A673 (cell line): Measurements from ENCODE around the gene RIPK3. TPM values are rescaled to one million over a fixed set of nuclear protein-coding genes. Genes with fewer than 3 reads are reported as not detected.

Experiments
- BruUV-seq: library from RNA; stranded (reverse); fragments of 400-500 nt; replicated peaks from 2 replicates; lab custom pipeline; 2021; lab: Mats Ljungman, UMichigan
- CTCF ChIA-PET: fragments of 300-600 bp; sonication (Branson Sonifier 250); formaldehyde crosslinking; loops from one replicate; lab custom pipeline; 2022; ENCODE audit warnings: antibody characterized with exemption; lab: Charles Lee
- POLR2A ChIA-PET: fragments of 300-600 bp; sonication (Branson Sonifier 250); formaldehyde crosslinking; loops from one replicate; lab custom pipeline; 2022; ENCODE audit warnings: antibody characterized with exemption; ENCODE audit not compliant: low non-redundant PET; lab: Charles Lee
- DNase-seq: peaks from one replicate; pipeline ENCODE4 v3.0.0-alpha.2; 2015; ENCODE audit warnings: low spot score
- H3K27ac ChIP-seq: fragments of 200-600 bp; sonication (generic); 2 replicates; pipeline ENCODE4 v1.5.1; 2016; ENCODE audit warnings: mixed run types, low read depth, mild to moderate bottlenecking, mixed read lengths, antibody characterized with exemption, low read length; ENCODE audit not compliant: poor library complexity, severe bottlenecking
- H3K27me3 ChIP-seq: fragments of 200-600 bp; sonication (generic); replicated peaks from 2 replicates; pipeline ENCODE4 v1.6.1; 2017; ENCODE audit warnings: mixed run types, low read depth, mild to moderate bottlenecking, mixed read lengths, antibody characterized with exemption, low read length; ENCODE audit not compliant: insufficient read depth, poor library complexity
- H3K36me3 ChIP-seq: fragments of 200-600 bp; sonication (generic); 2 replicates; pipeline ENCODE4 v1.6.1; 2016; ENCODE audit warnings: mixed run types, mild to moderate bottlenecking, mixed read lengths, antibody characterized with exemption, low read length; ENCODE audit not compliant: insufficient read depth, poor library complexity, severe bottlenecking
- H3K4me1 ChIP-seq: fragments of 200-600 bp; sonication (generic); 2 replicates; pipeline ENCODE4 v1.6.1; 2017; ENCODE audit warnings: mixed run types, mild to moderate bottlenecking, mixed read lengths, antibody characterized with exemption, low read length; ENCODE audit not compliant: insufficient read depth, poor library complexity, severe bottlenecking
- H3K4me3 ChIP-seq: fragments of 200-600 bp; sonication (generic); 2 replicates; pipeline ENCODE4 v1.5.1; 2016; ENCODE audit warnings: low read depth, mixed run types, mild to moderate bottlenecking, mixed read lengths, low read length; ENCODE audit not compliant: poor library complexity, severe bottlenecking
- H3K9me3 ChIP-seq: fragments of 200-600 bp; sonication (generic); 2 replicates; pipeline ENCODE4 v1.6.1; 2016; ENCODE audit warnings: mixed run types, low read depth, mild to moderate bottlenecking, mixed read lengths, antibody characterized with exemption, low read length; ENCODE audit not compliant: poor library complexity, severe bottlenecking
- EZH2 ChIP-seq: fragments of 200-600 bp; sonication (generic); IDR thresholded peaks from 2 replicates; pipeline ENCODE4 v1.6.1; 2017; ENCODE audit warnings: borderline replicate concordance, low read depth, mild to moderate bottlenecking, mixed read lengths, antibody characterized with exemption, low read length; ENCODE audit not compliant: poor library complexity, severe bottlenecking
- intact Hi-C: fragments of 100-400 bp; cut with micrococcal nuclease; formaldehyde crosslinking; loops from one replicate; pipeline ENCODE4 v1.10.0; 2022; ENCODE audit not compliant: unreplicated experiment
- total RNA-seq: library from RNA; stranded (reverse); gene quantifications from 2 replicates; pipeline ENCODE4 v1.2.3, GENCODE V29; 2021
- TF ChIP-seq, protein P1 (sequence below): fragments of 300-800, 200-600 bp; sonication (generic); conservative IDR thresholded peaks from 2 replicates; pipeline ENCODE4 v1.5.1; 2017; ENCODE audit warnings: low read depth, mild to moderate bottlenecking, antibody characterized with exemption, low read length, moderate library complexity, mixed read lengths

RIPK3 gene
- total RNA-seq, 1 experiment from 2014 or later = not detected

DNA sequence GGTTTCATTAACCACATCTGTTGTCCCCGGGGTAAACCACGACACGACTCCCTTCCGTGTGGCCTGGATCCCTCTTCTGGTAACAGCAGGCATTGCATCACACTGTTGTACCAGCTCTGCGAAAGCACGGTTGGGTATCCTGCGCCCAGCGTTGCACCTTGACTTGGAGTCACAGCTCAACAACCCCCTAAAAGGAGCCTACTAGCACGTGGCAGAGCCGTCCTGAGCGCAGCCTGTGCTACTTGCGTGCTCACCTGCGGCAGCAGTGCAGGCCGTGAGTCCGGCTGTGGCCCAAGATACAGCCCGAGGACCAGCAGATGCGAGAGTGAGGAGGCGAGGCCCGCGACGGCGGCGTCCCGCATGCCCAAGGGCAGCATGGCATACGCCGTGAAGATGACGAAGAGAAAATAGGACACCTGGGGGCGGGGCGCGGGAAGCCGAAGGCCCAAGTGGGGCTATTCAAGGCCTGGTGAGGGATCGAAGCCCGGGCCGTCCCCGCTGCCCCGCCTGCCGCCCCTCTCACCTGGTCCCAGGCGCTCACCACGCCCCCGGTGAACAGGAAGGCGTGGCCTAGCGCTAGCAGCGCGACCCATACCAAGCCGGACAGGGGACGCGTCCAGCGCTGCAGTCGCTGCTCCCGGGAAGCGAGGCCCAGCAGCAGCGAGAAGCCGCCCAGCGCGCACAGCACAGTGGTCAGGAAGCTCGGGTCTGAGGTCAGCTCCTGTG, 7.4 kb downstream of the RIPK3 start:
- BruUV-seq = no TSS peak
- H3K4me3 ChIP-seq = no peak overlapping the region
- H3K27ac ChIP-seq = no peak overlapping the region
- ChIA-PET CTCF (interaction anchor here (0.9 to 4.8 kb wide), 6 partner anchors 15 to 104 kb away, joined by 3 to 101 read pairs (median 5); partner anchors contain the start of genes CBLN3, CIDEB, KHNYN and NYNRIN), POLR2A (interaction anchor here (1.0 kb wide), 1 partner anchor 99 kb away, joined by 4 read pairs; no protein-coding TSS in a partner anchor)
- TF ChIP-seq EZH2 = no peak
- TF ChIP-seq, protein P1, sequence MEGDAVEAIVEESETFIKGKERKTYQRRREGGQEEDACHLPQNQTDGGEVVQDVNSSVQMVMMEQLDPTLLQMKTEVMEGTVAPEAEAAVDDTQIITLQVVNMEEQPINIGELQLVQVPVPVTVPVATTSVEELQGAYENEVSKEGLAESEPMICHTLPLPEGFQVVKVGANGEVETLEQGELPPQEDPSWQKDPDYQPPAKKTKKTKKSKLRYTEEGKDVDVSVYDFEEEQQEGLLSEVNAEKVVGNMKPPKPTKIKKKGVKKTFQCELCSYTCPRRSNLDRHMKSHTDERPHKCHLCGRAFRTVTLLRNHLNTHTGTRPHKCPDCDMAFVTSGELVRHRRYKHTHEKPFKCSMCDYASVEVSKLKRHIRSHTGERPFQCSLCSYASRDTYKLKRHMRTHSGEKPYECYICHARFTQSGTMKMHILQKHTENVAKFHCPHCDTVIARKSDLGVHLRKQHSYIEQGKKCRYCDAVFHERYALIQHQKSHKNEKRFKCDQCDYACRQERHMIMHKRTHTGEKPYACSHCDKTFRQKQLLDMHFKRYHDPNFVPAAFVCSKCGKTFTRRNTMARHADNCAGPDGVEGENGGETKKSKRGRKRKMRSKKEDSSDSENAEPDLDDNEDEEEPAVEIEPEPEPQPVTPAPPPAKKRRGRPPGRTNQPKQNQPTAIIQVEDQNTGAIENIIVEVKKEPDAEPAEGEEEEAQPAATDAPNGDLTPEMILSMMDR = peak; percentile 79
- DNase-seq = peak; percentile 88
- H3K4me1 ChIP-seq = peaks cover 10% of the 10 kb centered on the region
- no peaks in the 10 kb centered on the region for H3K27me3 ChIP-seq
- no peaks in the 10 kb centered on the region for H3K9me3 ChIP-seq
- intact Hi-C loops = loop anchor here (2.0 kb wide), 1 partner anchor 98 kb away; no protein-coding TSS in a partner anchor
- H3K36me3 ChIP-seq = no peaks in the 10 kb centered on the region

DNA sequence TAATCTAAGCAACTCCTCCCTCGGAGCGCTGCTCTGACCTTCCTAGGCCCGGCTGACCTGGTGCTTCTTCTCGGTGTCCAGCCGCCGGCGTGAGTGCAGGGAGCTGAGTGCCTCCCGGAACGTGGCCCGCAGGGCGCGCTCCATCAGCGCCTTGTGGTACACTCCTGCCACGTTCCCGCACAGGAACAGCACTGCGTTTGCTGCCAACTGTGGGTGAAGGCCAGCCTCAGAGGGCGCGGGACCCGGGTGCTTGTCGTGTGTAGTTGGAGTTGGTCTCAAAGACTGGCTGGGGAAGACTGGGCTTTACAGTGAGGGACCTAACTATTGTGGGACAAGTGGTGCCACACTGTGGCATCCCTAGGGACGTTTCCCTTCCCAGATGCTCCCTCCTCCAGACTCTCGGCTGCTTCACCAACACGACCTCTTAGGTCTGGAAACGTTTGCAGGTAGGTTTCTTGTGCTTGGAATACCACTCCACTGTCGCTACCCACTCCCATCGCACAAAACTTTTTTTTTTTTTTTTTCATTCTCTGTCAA, 8.0 kb downstream of the RIPK3 start:
- POLR2A ChIA-PET = interaction anchor here (1.0 kb wide), 1 partner anchor 100 kb away, joined by 4 read pairs; no protein-coding TSS in a partner anchor

DNA sequence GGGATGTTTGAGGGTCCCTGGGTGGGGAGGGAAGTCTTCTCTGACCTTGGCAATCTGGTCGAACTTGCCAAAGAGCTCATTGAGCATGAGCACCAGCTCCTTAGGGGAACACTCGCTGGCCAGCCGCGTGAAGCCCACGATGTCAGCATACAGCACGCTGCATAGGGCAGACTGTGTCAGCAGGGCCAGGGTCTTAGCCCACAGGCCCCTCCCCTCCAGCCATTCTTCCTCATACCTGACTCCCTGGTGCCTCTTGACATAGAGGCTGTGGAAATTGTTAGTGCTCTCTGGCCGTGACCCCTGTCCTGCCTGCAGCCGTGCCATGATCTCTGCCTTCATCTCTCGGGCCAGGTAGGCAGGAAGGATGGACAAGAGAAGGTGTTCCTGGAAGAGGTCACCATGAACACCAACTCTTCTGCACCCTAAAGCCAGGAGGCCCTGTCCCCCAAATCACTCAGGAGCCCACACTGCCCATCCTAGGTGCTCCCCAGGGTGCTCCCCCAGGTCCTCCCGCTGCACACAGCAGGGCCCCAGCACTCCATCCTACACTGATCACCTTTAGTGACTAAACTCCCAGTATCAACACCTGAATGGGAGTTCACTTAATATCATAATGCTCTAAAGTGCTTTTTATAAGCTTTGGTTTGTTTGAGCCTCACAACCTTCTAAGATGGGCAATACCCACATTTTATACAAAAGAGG, 8.7 kb downstream of the RIPK3 start:
- Histone ChIP-seq H3K36me3 (no peaks in the 10 kb centered on the region), H3K4me3 (no peak overlapping the region), H3K27ac (no peak overlapping the region), H3K4me1 (peaks cover 10% of the 10 kb centered on the region), H3K27me3 (no peaks in the 10 kb centered on the region), H3K9me3 (no peaks in the 10 kb centered on the region)
- POLR2A ChIA-PET = interaction anchor here (1.0 kb wide), 1 partner anchor 101 kb away, joined by 4 read pairs; no protein-coding TSS in a partner anchor
- CTCF ChIA-PET = no interaction called here
- BruUV-seq = no TSS peak
- TF ChIP-seq, protein P1 = no peak
- TF ChIP-seq EZH2 = no peak
- DNase-seq = no peak
- intact Hi-C loops = no loop called here

More for the DNA sequence above, 8.0 kb downstream of the RIPK3 start:
- TF ChIP-seq, protein P1 = no peak
- TF ChIP-seq EZH2 = no peak
- H3K4me1 ChIP-seq = peaks cover 10% of the 10 kb centered on the region
- no peak overlapping the region for H3K4me3 ChIP-seq
- no peaks in the 10 kb centered on the region for H3K9me3 ChIP-seq
- no peak overlapping the region for H3K27ac ChIP-seq
- intact Hi-C loops = loop anchor here (2.0 kb wide), 1 partner anchor 99 kb away; no protein-coding TSS in a partner anchor
- no peaks in the 10 kb centered on the region for H3K27me3 ChIP-seq
- no TSS peak for BruUV-seq
- no peak for DNase-seq
- no peaks in the 10 kb centered on the region for H3K36me3 ChIP-seq
- CTCF ChIA-PET = interaction anchor here (0.9 to 4.8 kb wide), 4 partner anchors 24 to 104 kb away, joined by 4 to 101 read pairs (median 16); partner anchors contain the start of genes CBLN3, CIDEB, KHNYN and TINF2
